Calu3 (cell line): ENCODE results near the gene CFTR. TPM values are rescaled to one million over a fixed set of nuclear protein-coding genes. Genes with fewer than 3 reads are reported as not detected.
A peak's percentile ranks its signal among the peaks of the same experiment; 100 is the strongest.

ENCODE experiments used
- Bru-seq: library from RNA; stranded (reverse); fragments of 400-500 nt; gene quantifications from one replicate; lab custom pipeline; 2021; lab: Mats Ljungman, UMichigan
- BruChase-seq, 2 experiments: library from RNA; stranded (reverse); fragments of 400-500 nt; gene quantifications; one replicate each; lab custom pipeline; 2021; lab: Mats Ljungman, UMichigan
- BruUV-seq: library from RNA; stranded (reverse); fragments of 400-500 nt; replicated peaks from 2 replicates; lab custom pipeline; 2021; lab: Mats Ljungman, UMichigan
- CTCF ChIA-PET: fragments of 300-600 bp; sonication (Branson Sonifier 250); formaldehyde crosslinking; loops from one replicate; lab custom pipeline; 2022; ENCODE audit warnings: antibody characterized with exemption; lab: Charles Lee
- DNase-seq: peaks from one replicate; pipeline ENCODE4 v3.0.0; 2022
- H3K27ac Mint-ChIP-seq: one replicate; pipeline ENCODE4 v1.8.0; 2022; ENCODE audit warnings: mixed read lengths; ENCODE audit not compliant: unreplicated experiment
- H3K27me3 Mint-ChIP-seq: one replicate; pipeline ENCODE4 v1.8.0; 2022; ENCODE audit warnings: mixed read lengths; ENCODE audit not compliant: unreplicated experiment
- H3K36me3 Mint-ChIP-seq: one replicate; pipeline ENCODE4 v1.8.0; 2022; ENCODE audit warnings: mild to moderate bottlenecking, moderate library complexity, mixed read lengths; ENCODE audit not compliant: insufficient read depth, unreplicated experiment
- H3K4me1 Mint-ChIP-seq: one replicate; pipeline ENCODE4 v1.8.0; 2022; ENCODE audit warnings: mild to moderate bottlenecking, low read depth, mixed read lengths; ENCODE audit not compliant: unreplicated experiment
- H3K4me3 Mint-ChIP-seq: one replicate; pipeline ENCODE4 v1.8.0; 2022; ENCODE audit warnings: mild to moderate bottlenecking, low read depth, moderate library complexity, mixed read lengths; ENCODE audit not compliant: unreplicated experiment
- H3K9me3 Mint-ChIP-seq: one replicate; pipeline ENCODE4 v1.8.0; 2022; ENCODE audit warnings: low read depth, mixed read lengths; ENCODE audit not compliant: unreplicated experiment
- intact Hi-C: fragments of 100-400 bp; cut with micrococcal nuclease; formaldehyde crosslinking; loops from one replicate; pipeline ENCODE4 v1.10.0; 2022; ENCODE audit not compliant: unreplicated experiment
- long read RNA-seq: library from polyadenylated mRNA; stranded (forward); transcript quantifications from one replicate; pipeline ENCODE4 v2.0.0, GENCODE V29; 2022
- total RNA-seq: library from RNA; stranded (reverse); gene quantifications from 2 replicates; pipeline ENCODE4 v1.2.3, GENCODE V29; 2022
- TF ChIP-seq, protein P1 (sequence below): fragments of 200-600 bp; IDR thresholded peaks from one replicate; pipeline ENCODE4 v1.8.0; 2022; ENCODE audit warnings: antibody characterized with exemption; ENCODE audit not compliant: unreplicated experiment

Gene CFTR
- total RNA-seq = 267 and 502 TPM in 2 replicates
- percentile 100 among the genes with signal in this experiment for Bru-seq, nascent RNA
- BruChase-seq, experiment 1, labeled RNA remaining after a 6-hour chase = percentile 98 among the genes with signal in this experiment
- BruChase-seq, experiment 2, labeled RNA remaining after a 2-hour chase = percentile 97 among the genes with signal in this experiment
- long read RNA-seq, full-length matches to known transcripts = 43 of 112 reads
- long read RNA-seq, partial matches to known transcripts = 28 of 112 reads
- long read RNA-seq, other reads (novel, unspliced or antisense) = 41 of 112 reads

DNA sequence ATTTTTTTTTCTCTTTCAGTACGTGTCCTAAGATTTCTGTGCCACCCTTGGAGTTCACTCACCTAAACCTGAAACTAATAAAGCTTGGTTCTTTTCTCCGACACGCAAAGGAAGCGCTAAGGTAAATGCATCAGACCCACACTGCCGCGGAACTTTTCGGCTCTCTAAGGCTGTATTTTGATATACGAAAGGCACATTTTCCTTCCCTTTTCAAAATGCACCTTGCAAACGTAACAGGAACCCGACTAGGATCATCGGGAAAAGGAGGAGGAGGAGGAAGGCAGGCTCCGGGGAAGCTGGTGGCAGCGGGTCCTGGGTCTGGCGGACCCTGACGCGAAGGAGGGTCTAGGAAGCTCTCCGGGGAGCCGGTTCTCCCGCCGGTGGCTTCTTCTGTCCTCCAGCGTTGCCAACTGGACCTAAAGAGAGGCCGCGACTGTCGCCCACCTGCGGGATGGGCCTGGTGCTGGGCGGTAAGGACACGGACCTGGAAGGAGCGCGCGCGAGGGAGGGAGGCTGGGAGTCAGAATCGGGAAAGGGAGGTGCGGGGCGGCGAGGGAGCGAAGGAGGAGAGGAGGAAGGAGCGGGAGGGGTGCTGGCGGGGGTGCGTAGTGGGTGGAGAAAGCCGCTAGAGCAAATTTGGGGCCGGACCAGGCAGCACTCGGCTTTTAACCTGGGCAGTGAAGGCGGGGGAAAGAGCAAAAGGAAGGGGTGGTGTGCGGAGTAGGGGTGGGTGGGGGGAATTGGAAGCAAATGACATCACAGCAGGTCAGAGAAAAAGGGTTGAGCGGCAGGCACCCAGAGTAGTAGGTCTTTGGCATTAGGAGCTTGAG, at the start of gene CFTR:
Gene CFTR (plus strand): TSS at position 801 of the 830 bp plus-strand sequence. CDS start 70 bp downstream, outside the sequence.
- DNase-seq = peak; percentile 87
- H3K27me3 Mint-ChIP-seq = no peaks in the 10 kb centered on the region
- peaks cover 64% of the 10 kb centered on the region for H3K36me3 Mint-ChIP-seq
- peak within 1 kb of the TSS; percentile 97 for H3K4me3 Mint-ChIP-seq
- H3K9me3 Mint-ChIP-seq = no peaks in the 10 kb centered on the region
- peaks cover 31% of the 10 kb centered on the region for H3K4me1 Mint-ChIP-seq
- intact Hi-C loops = no loop called here
- peak within 1 kb of the TSS; percentile 98 for H3K27ac Mint-ChIP-seq
- CTCF ChIA-PET = interaction anchor here (0.6 to 2.0 kb wide), 7 partner anchors 10 to 458 kb away, joined by 3 to 9 read pairs (median 4); no protein-coding TSS in a partner anchor
- BruUV-seq = no TSS peak
- TF ChIP-seq, protein P1, sequence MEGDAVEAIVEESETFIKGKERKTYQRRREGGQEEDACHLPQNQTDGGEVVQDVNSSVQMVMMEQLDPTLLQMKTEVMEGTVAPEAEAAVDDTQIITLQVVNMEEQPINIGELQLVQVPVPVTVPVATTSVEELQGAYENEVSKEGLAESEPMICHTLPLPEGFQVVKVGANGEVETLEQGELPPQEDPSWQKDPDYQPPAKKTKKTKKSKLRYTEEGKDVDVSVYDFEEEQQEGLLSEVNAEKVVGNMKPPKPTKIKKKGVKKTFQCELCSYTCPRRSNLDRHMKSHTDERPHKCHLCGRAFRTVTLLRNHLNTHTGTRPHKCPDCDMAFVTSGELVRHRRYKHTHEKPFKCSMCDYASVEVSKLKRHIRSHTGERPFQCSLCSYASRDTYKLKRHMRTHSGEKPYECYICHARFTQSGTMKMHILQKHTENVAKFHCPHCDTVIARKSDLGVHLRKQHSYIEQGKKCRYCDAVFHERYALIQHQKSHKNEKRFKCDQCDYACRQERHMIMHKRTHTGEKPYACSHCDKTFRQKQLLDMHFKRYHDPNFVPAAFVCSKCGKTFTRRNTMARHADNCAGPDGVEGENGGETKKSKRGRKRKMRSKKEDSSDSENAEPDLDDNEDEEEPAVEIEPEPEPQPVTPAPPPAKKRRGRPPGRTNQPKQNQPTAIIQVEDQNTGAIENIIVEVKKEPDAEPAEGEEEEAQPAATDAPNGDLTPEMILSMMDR = no peak

DNA sequence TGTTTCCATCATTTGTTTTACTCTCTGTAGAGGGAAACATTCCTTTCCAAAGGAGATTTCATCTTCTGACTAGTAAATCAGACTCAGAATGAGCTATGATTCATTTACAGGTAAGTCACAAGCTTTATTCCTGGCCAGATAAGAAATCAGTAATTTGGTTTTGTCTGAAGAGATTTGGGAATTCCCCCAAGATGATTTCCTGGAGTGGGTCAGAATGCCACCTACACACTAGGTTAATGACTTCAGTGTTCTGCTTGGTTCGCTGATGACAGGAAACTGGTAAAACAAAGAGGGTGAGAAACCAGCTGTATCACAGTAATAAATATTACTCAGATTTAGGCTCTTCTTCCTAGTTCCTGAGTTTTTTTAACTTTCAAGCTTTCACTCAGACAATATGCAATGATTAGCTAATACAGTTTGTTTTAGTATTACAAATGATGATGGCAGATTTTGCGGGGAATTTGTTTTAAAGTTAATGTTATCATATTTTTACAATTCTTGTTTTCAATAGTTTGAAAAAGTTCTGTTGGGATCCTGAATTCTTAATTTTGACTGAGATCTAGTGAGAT, 44.3 kb upstream of the CFTR start:
- peak; percentile 60 for DNase-seq
- BruUV-seq = no TSS peak
- intact Hi-C loops = loop anchor here (1.0 to 2.0 kb wide), 3 partner anchors 10 to 46 kb away; no protein-coding TSS in a partner anchor
- peak overlapping the region; percentile 13 for H3K4me3 Mint-ChIP-seq
- TF ChIP-seq, protein P1 = no peak
- CTCF ChIA-PET = interaction anchor here (0.6 to 1.3 kb wide), 6 partner anchors 10 to 205 kb away, joined by 3 to 16 read pairs (median 4); partner anchors contain the start of gene CFTR
- peaks cover 51% of the 10 kb centered on the region for H3K4me1 Mint-ChIP-seq
- no peaks in the 10 kb centered on the region for H3K27me3 Mint-ChIP-seq
- peaks cover 17% of the 10 kb centered on the region for H3K36me3 Mint-ChIP-seq
- peak overlapping the region; percentile 98 for H3K27ac Mint-ChIP-seq
- H3K9me3 Mint-ChIP-seq = peaks cover 4% of the 10 kb centered on the region

DNA sequence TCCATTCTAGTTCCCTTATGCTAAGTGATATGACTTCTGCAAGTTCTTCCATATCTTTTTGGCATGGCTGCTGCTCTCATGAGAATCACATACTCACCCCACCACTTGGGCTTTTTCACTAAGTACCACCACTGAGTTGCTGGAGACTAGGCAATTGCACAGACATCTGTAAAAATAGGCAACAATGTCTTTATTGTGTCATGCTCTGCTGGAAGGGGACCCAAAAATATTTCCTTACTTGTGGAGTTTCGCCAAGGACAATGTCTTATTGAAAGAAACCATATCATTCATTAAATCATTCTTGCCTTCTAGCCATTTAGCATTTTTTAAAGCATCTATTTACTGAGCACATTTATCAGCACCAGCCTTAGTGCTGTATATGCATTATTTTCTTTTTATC, 35.2 kb upstream of the CFTR start:
- BruUV-seq = TSS peak; percentile 96
- Mint-ChIP-seq H3K27me3 (no peaks in the 10 kb centered on the region), H3K9me3 (peaks cover 5% of the 10 kb centered on the region), H3K36me3 (peaks cover 19% of the 10 kb centered on the region), H3K27ac (peak overlapping the region; percentile 97), H3K4me1 (peaks cover 62% of the 10 kb centered on the region), H3K4me3 (no peak overlapping the region)
- intact Hi-C loops = loop anchor here (1.0 kb wide), 1 partner anchor 9 kb away; no protein-coding TSS in a partner anchor
- DNase-seq = no peak
- CTCF ChIA-PET = interaction anchor here (0.6 to 2.8 kb wide), 3 partner anchors 9 to 71 kb away, joined by 3 to 16 read pairs (median 3); no protein-coding TSS in a partner anchor
- TF ChIP-seq, protein P1 = no peak

DNA sequence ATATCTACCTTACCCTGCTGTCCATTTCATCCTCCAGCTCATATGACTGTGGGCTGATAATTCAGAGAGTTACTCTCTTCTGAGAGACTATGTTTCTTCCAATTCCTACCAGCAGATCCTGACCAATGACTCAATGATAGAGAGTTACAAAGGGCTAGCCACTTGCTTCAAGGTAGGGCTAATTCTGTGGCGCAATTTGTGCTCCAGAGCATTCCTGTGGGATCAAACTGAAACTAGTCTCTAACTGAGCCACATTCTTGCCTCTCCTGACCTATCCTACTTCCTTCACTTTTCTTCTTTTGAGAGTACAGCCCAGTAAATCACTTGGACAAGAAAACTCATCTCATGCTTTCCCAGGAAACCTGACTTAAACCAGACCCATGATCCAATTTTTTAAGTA, 34.6 kb upstream of the CFTR start:
- peaks cover 68% of the 10 kb centered on the region for H3K4me1 Mint-ChIP-seq
- CTCF ChIA-PET = interaction anchor here (0.6 to 2.8 kb wide), 4 partner anchors 10 to 71 kb away, joined by 3 to 16 read pairs (median 4); no protein-coding TSS in a partner anchor
- no peaks in the 10 kb centered on the region for H3K27me3 Mint-ChIP-seq
- H3K9me3 Mint-ChIP-seq = peaks cover 8% of the 10 kb centered on the region
- TF ChIP-seq, protein P1 = no peak
- BruUV-seq = no TSS peak
- DNase-seq = peak; percentile 74
- peak overlapping the region; percentile 97 for H3K27ac Mint-ChIP-seq
- intact Hi-C loops = loop anchor here (1.0 kb wide), 1 partner anchor 10 kb away; no protein-coding TSS in a partner anchor
- H3K36me3 Mint-ChIP-seq = peaks cover 19% of the 10 kb centered on the region
- H3K4me3 Mint-ChIP-seq = peak overlapping the region; percentile 43
